Ovary (tissue), 3 donors: ENCODE results near the gene UAP1L1.

Experiments
- CTCF ChIP-seq, 3 donors: fragments of 450-650 bp in 2 of 3; fragments of 200-600 bp in 1 of 3; IDR thresholded peaks; one replicate each; pipeline versions ENCODE4 v1.5.1 to v1.8.0; 2016 to 2022; ENCODE audit warnings: antibody characterized with exemption in 3 of 3, mild to moderate bottlenecking in 1 of 3
- POLR2A ChIP-seq: fragments of 450-650 bp; IDR thresholded peaks from one replicate; pipeline ENCODE4 v1.6.1; 2017; ENCODE audit warnings: antibody characterized with exemption, mild to moderate bottlenecking, moderate library complexity
- donor health status: DM: no; HTN: no; CAD: no.

GRCh38 chr9:137042751-137043727, 34.3 kb upstream of the UAP1L1 start:
- TF ChIP-seq CTCF (IDR thresholded peaks at IDR 0.05), result no peak
- no peak for TF ChIP-seq POLR2A
